GM19025 (cell line): ENCODE data around the gene UGT1A9.

Experiments used
- ATAC-seq: cut with Tn5 transposase; IDR thresholded peaks from one replicate; pipeline ENCODE4 v1.9.1; 2021; ENCODE audit warnings: mild to moderate bottlenecking, low read depth, moderate library complexity; ENCODE audit not compliant: unreplicated experiment

Gene UGT1A9

DNA sequence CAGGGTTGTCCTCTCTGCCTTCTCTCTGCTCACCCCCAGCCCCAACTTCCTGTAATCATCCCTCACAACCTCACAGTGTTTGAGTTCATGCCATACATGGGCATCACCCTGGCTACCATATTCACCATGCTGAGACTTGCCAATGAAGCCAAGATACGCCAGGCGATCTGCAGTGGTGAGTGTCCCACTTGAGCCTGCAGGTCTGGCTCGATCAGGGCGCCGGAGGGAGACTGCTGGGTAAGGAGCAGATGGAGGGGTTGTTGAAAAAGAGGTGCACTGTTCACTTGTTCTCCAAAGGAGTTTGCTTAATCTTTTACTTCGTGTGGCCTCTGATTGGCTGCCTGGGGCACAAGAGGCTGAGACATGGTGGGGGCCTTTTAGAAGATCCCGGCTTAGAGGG lies 121.0 kb downstream of the UGT1A9 start:
- ATAC-seq = no peak

DNA sequence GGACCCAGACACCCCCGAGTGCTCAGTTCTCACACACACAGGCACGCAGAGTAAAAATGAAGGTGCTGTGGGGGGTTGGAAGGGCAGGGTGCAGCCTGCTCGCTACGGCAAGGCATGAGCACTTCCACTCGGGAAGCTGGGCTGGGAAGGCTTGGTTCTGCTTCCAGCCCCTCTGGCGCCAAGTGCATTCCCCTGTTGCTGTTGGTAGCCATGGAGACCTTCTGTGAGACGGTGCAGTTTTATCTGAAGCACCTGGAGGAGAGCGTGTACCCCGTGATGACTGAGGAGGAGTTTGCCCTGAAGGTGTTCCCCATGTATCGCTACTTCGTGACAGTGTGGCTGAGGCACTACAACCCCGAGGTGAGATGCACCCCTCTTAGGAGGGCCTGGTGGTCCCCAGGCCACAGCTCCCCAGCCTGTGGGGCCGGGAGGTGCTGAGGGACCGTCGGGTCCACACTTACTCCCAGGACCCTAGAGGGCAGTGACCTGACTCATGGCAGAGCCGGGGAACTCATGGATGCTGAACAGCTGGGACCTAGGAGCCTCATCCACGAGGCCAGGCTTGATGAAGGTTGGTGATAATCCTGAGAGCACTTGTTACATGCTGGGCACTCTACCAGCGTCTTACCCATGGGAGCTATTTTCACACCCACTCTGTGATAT lies 121.9 kb downstream of the UGT1A9 start:
- no peak for ATAC-seq

DNA sequence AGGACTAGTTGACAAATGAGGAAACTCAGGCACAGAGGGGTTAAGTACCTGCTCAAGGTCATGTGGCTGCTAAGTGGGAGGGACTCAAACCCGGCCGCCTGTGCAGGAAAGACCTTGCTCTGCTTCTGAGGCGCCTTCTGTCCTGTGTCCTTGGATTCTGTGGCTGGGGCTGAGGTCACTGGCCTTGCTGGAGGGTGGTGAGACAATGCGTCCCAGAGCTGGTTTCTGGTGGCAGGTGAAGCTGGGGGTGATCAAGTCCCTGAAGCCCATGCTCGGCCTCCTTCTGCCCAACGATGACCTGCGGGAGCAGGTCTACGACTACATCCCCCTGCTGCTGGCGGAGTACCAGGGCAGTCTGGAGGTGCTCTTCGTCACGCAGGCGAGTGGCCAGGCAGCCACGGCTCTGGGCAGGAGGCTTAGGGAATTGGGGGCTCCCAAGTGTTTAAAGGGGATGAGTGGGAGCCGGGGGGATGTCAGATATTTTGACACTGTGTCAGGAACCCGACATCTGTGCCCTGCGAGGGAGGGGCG lies 122.5 kb downstream of the UGT1A9 start:
- ATAC-seq = no peak

DNA sequence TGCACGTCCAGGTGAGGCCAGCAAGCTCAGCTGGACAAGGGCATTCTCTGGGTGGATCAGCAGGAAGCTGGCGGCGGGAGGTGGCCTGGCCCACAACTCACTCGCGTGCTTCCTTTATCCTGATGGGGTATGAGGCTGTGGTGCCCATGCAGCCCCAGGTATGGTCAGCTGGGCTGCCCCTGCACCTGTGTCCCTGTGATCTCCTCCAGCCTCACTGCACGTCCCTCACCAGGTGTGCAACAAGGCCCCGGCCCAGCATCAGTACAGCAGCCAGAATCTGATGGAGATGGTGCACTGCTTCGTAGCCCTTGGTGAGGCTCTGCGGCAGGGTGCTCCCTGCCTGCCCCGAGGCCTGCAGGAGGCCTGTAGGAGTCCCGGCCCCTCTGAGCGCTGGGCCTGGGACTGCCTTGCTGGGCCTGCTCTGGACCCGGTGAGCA lies 124.1 kb downstream of the UGT1A9 start:
- ATAC-seq = no peak

DNA sequence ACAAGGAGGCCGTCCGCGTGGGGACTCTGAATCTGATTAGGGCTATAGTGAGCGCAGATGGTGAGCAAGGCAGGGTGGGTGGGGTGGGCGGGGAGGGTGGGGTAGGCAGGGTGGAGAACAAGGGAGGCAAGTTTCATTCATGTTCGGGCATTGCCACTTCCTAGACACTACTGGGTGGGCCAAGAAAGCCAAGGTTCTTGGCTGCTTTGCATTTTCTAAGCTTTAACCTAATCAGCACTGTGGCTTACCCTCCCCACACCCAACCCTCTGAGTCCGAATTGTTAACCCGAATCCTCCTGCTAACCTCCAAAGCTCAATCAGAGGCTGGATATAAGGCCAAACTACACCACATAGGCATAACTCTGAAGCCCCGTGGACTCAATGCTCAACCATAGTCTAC lies 124.6 kb downstream of the UGT1A9 start:
- ATAC-seq = no peak

DNA sequence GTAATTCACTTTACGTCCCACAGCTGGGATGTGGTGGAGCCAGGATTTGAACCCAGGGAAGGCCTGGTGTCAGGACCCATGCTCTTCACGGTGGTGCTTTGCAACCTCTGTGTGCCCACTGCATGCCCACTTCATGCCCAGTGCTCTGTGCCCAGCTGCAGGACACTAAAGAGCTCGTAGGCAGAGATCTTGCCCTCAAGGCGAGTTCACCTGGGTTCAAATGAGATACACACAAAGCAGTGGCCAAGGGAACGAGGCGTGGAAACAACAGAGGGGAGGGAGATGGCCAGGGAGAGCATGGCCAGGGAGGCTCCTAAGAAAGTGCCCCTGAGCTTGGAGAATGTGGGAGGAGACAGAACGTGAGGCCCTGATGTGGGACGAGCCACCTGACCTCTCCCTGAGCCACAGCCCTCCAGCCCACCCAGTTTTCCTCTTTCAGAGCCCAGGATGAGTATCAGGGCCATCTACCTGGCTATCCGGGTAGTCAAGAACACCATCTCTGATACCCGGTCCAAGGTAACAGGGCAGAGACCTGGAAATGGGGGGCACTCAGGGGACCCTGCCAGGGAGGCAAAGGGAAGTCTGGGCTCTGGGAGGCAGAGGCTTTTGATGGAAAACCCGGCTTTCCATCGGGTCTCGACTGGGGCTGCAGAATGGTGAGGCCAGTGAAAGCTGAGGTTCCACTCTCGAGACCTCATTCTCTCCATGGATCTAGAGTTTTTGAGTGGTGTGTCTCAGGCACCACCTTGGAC lies 126.8 kb downstream of the UGT1A9 start:
- ATAC-seq = no peak

DNA sequence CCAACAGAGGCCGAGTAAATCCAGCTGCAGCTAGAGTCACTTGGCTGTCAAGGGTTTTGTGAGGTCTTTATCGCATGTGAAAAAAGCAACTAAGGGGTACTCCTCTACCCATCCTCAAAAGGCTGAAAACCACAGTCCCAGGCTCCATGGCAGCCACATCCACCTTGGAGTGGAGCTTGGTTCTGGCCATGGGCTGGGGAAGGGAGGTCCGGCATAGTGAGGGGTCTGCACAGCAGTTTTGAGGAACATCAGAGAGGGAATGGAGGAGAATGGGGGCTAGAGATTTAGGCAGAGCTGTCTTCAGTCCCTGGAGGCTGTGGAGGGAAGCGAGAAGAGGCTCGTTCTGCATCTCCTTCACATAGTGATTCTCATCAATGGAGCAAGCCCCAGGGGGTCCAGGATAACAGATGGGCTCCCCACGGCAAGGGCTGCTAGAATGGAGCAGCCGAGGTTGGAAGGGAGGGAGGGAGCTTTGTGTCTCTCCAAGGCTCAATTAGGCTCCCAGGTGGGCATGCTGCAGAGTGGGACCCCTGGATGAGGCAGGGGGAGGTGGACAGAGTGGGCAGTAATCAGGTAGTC lies 127.5 kb downstream of the UGT1A9 start:
- no peak for ATAC-seq

DNA sequence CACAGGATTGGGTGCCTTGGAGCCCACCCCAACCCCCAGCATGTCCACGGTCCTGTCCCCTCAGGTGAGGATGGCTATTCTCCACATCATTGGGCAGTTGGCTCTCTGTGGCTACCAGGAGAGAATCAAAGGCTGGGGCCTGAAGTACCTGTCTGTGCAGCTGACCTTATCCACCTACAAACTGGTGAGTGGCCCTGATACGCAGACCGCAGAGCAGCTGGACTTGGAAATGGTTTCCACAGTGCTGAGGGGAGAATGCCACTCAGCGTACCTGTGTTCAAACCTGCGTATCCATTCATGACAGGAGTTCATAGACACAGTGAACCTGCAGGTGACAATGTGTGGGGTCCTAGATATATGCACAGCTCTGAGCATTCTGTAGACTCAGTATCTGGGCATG lies 128.0 kb downstream of the UGT1A9 start:
- no peak for ATAC-seq

DNA sequence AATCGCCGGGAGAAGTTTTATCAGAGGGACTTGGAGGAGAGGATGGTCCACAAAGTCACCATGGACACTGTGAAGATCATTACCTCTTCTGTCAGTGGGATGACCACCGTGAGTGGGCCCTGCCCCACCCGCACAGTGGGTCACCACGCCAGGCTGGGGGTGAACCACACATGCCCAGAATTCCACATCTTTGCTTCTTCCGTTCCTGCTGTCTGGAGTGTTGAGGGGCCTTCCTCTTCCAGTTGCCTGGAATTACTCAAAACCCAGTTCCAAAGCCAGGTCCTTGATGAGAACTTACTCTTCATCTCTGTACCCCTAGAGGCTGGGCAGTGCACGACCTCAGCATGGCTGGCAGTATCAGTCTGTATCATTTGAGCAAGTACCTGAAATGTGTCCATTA lies 128.5 kb downstream of the UGT1A9 start:
- ATAC-seq = no peak

DNA sequence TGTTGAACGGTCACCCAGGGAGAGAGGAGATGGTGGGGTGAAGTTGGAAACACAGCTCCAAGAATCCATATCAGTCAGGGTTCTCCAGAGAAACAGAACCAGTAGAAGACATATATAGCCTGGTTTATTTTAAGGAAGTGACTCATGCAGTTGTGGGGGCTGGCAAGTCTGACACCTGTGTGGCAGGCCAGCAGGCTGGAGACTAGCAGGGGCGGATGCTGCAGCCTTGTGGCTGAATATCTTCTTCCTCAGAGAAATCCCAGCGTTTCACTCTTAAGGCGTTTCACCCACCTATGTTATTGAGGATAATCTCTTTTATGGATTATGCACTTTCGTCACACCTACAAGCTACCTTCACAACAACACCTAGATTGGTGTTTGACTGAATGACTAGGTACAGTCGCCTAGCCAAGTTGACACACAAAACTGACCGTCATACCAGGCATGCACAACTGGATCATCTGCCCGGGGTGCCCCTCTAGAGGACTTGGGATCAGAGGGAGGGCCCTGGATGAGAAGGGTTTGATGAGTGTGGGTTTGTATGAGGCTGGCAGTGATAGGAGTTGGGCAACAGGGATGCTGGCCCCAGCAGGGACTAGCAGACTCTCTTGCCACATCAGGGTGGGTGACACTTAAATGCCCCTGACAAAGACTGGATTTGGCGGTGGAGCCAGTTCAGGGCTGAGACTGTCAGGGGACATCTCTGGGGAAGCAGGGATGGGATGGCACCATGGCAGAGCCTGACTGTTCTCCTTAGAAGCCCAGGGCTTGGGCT lies 129.8 kb downstream of the UGT1A9 start:
- no peak for ATAC-seq

DNA sequence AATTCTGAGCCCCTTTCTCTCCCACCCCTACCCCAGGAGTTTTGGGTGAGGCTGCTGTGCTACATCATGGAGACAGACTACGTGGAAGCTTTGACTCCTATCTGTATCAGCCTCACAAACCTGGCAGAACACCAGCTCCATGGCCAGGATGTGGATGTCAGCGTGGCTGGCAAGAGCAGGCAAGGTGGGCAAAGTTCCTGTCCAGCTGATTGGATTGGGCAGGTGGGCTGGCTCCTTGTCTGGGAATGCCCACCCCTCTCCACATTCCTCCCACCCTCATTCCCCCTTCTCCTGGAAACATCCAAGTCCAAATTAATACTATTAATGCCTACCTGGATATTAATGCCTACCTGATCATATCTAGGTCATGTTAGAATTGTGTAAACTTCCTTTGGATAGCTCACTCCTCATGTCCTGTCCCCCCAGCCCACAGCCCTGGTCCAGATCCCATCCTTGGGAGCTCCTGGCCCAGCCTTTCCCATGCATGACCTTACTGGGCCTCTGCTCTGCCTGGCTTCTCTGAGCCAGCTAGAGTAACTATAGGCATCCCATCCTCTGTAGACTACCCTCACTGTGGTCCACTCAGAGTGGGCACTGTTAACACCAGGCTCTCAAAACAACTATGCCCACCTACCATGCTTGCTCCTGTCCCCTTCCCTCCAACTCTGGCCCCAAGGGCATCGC lies 130.6 kb downstream of the UGT1A9 start:
- ATAC-seq = no peak

DNA sequence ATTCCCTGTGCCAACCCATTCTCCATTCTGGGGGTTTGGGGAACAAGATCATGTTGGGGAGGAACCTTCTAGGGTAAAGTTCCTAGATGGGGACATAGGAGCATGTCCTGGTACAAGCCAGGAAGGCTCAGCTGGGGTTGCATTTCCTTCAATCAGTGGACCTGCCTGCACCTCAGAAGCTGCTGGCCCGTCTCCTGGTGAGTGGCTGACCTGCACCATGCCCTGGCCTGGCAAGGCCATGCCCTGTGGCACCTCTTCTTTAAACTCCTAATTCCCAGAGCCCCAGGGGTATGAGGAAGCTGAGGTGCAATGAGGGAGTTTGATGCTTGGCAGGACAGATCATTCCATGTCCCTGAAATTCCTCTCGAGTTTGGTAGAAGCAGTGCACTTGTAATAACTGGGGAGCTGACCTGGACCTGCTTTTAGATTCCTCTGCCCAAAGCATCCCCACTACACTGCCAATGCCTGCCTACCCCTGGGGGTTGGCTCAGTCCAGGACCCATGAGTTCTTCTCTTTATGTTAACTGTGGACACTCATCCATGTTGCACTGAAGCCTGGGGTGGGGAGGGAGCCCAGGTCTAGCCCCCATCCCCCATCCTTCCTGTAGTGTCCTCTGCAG lies 131.7 kb downstream of the UGT1A9 start:
- ATAC-seq = no peak

DNA sequence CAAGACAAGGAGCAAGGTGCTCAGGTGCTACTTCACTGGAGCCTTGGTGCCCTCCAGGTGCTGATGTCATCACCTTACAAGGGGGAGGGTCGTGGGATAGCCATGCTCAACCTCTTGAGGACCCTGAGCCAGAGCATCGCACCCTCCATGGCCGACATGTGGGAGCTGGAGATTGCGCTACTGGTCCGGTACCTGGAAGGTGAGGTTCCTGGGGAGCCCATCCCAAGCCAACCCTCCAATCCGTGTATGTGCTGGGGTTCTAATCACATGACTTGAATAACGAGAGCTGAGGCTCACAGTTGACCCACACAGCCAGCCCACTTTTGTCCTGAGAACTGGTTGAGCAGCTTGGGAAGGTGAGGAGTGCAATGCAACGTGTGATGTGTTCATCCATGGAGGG lies 132.3 kb downstream of the UGT1A9 start:
- ATAC-seq = no peak

DNA sequence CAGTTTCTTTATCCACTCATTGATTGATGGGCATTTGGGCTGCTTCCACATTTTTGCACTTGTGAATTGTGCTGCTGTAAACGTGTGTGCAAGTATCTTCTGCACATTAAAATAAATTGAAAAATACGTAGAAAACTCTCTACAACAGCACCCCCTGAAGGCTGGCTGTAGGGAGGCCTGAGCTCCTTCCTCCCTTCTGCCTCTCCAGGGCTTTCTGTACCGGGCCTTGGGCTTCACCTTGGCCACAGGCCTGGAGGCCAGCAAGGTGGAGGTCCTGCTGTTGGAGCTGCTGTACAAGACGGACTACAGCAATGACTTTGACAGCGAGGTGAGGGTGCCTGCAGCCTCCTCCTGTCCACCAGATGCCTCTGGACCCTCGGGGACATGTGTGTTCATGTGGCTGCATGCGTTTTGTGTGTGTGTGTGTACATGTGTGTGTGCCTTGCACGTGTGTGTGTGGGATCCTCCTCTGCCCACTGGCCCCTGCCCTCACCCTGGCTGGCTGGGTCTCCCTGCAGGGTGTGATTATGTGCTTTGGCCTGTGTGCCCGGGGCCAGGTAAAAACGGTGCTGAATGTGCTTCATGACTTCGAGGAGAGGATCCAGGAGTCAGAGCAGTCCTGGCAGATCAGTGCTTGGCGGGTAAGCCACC lies 135.6 kb downstream of the UGT1A9 start:
- ATAC-seq = no peak

DNA sequence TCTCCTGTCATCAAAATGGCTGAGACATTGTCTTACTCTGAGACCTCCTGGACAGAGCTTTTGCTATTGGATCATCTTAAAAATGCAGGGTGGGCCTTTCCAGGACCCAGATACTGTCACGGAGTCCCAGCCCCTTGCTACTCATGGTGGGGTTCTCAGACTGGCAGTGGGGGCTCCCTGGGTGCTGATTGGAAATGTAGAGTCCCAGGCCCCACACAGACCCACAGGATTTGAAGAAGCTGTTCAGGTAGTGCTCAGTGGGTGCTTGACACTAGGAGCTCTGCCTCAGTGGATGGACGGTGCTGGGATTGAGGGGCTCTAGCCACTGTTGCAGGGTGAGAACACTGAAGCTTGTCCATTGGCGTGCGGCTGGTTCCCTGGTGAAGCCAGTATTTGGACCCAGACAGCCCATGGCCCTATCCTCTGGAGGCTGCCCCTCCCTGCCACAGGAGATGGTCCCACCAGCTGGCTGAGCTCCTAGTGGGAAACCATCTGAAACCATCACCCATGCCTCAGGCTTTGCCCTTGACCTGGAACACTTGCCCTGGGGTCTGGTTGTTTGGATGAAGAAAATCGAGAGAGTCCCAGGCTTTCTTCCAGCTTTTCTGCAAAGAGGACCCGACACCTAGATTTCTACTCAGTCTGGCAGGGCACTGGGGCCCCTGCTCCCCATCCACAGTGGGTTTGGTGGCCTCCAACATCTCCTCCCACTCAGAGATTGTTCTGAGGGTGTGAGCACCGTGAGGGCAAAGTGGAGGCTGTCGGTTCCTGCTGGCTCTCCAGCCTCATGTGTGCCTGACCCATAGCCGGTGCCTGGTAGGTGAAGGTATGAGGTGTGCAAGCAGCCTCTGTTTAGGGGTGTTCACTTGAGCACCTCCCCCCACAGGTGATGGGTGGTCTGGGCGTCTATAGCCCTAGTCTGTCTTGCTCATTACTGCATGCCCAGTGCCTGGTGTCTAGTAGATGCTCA lies 136.6 kb downstream of the UGT1A9 start:
- ATAC-seq = no peak

DNA sequence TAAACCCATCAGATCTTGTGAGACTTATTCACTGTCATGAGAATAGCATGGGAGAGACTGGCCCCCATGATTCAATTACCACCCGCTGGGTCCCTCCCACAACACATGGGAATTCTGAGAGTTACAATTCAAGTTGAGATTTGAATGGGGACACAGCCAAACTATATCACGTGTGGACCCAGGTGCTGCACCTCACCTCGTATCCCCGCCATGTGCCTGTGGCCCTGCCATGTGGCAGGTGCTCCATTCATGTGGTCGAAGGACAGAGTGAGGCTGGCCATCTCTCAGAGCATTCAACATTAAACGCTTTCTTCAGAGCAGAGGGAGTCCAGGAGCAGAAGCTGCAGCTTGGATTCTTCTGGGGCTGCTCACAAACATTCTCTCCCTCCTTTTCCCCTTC lies 138.7 kb downstream of the UGT1A9 start:
- ATAC-seq = no peak

DNA sequence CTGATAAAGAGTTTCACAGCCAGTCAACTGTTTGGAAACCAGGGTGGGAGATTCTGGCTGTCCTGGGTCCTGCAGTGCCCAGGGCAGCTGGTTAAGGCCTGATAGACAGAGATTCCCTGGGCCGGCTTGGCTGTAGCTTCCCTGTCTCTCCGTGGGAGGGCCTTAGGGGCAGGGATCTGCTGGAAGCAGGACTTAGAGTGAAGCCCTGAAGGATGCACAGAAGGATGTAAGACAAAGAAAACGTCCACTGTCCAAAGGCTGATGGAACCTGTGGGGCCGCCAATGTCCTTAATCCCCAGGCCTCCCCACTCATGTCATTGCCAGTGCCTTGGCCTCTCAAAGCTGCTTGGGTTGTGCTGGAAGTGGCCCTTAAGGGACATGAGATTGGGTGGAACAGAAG lies 139.4 kb downstream of the UGT1A9 start:
- ATAC-seq = no peak

DNA sequence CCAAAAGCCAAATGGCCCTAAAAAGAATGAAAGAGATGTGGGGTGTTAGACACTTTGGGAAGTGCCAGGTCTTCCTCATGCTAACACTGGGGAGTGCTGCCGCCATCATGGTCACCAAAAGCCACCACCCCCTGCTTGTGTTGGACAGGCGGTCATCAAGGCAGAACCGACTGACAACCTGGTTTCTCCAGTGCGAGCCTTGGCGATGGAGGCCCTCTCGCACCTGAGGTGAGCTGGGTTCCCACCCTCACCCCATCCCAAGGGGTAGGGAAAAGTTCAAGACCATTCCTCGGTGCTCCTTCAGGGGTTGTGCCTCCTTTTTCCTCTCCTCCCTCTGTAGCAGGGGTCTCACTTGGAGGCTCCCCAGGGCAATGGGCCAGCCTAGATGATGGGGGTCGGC lies 140.0 kb downstream of the UGT1A9 start:
- ATAC-seq = no peak
